HG03064 (cell line): ENCODE measurements around the gene DHRSX.
A peak's percentile ranks its signal among the peaks of the same experiment; 100 is the strongest.
"Not testable (repeated sequence)": the region's sequence is repeated elsewhere in the genome, so short reads cannot be mapped to it uniquely, and the experiment has no call there.

Source experiments
- ATAC-seq: cut with Tn5 transposase; IDR thresholded peaks from one replicate; pipeline ENCODE4 v1.9.1; 2021; ENCODE audit warnings: low read depth; ENCODE audit not compliant: unreplicated experiment

The DHRSX gene

GRCh38 chrX:2500803-2501558, at the start of gene DHRSX, which contains the start of gene ZBED1:
TSS of gene DHRSX (minus strand) at chrX:2500976. CDS start at chrX:2500925, 51 bp downstream.
TSS of gene ZBED1 (minus strand) at chrX:2500976. CDS start at chrX:2490719, 10,257 bp downstream.
- ATAC-seq: peak; percentile 63

- no peak for ATAC-seq
Observed at GRCh38 chrX:2549876-2550275, 49.1 kb upstream of the DHRSX start.

- ATAC-seq: no peak
Observed at GRCh38 chrX:2548711-2549423, 48.1 kb upstream of the DHRSX start.

GRCh38 chrX:2547736-2548135, 47.0 kb upstream of the DHRSX start:
- ATAC-seq: no peak

- no peak for ATAC-seq
Observed at GRCh38 chrX:2546496-2546895, 45.7 kb upstream of the DHRSX start.

GRCh38 chrX:2545144-2545543, 44.4 kb upstream of the DHRSX start:
- no peak for ATAC-seq

GRCh38 chrX:2542826-2543521, 42.2 kb upstream of the DHRSX start:
- ATAC-seq: no peak

GRCh38 chrX:2541603-2542002, 40.8 kb upstream of the DHRSX start:
- ATAC-seq: no peak

- ATAC-seq: no peak
Observed at GRCh38 chrX:2540426-2540947, 39.7 kb upstream of the DHRSX start.

- no peak for ATAC-seq
Observed at GRCh38 chrX:2539586-2539985, 38.8 kb upstream of the DHRSX start.

- ATAC-seq: no peak
Observed at GRCh38 chrX:2538031-2538757, 37.4 kb upstream of the DHRSX start.

GRCh38 chrX:2536974-2537373, 36.2 kb upstream of the DHRSX start:
- ATAC-seq: no peak

GRCh38 chrX:2536141-2536540, 35.4 kb upstream of the DHRSX start:
- ATAC-seq: no peak

GRCh38 chrX:2534261-2535021, 33.7 kb upstream of the DHRSX start:
- not testable (repeated sequence) for ATAC-seq

GRCh38 chrX:2533424-2533823, 32.6 kb upstream of the DHRSX start:
- no peak for ATAC-seq

- no peak for ATAC-seq
Observed at GRCh38 chrX:2526390-2526789, 25.6 kb upstream of the DHRSX start.

GRCh38 chrX:2523911-2524310, 23.1 kb upstream of the DHRSX start:
- ATAC-seq: no peak

GRCh38 chrX:2521927-2522386, 21.2 kb upstream of the DHRSX start:
- no peak for ATAC-seq

- peak; percentile 71 for ATAC-seq
Observed at GRCh38 chrX:2521092-2521926, 20.5 kb upstream of the DHRSX start.
